HG03457 (cell line): ENCODE results near the gene CCDC188.
"Not testable (repeated sequence)": the region's sequence is repeated elsewhere in the genome, so short reads cannot be mapped to it uniquely, and the experiment has no call there.

Experiments
- ATAC-seq: cut with Tn5 transposase; IDR thresholded peaks from one replicate; pipeline ENCODE4 v1.9.1; 2021; ENCODE audit warnings: moderate number of reproducible peaks; ENCODE audit not compliant: unreplicated experiment

Gene CCDC188

DNA sequence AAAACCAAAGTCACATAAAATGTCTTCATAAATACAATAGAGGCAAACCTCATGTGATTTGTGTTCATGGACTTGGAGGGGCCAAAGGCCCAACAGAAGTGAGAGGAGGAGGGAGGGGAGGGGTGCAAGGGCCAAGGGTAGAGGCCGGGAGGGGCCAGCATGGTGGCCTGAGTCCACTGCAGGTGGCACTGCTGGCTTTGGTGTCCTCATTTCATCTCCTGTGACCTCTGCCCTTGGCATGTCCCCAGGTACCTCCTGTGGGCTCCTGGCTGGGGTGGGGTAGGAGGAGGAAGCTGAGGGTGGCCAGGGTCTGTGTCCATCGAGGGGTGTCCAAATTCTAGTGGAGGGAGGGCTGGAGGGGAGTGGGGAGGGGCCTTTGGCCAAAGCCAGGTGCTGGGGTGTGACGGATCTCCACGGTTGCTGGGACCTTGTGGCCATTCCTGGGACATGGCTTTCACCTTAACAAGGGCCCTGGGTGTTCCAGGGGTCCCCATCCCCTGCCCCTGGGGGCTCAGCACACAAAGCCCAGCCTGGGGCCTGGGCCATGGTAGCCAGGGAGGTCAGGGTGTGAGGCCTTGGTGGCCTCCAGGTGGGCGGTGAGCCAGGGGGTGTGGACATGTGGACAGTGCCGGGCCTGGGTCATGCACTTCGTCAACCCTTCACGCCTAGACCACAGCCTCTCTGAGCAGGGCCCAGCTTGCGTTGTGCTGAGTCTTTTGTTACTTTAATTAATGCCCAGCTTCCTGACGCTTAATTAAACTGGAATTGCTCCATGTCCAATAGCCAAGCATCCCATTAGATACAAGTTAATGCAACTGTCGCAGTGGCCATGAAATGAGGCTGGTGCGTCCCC, 20.7 kb upstream of the CCDC188 start:
- ATAC-seq, result no peak

DNA sequence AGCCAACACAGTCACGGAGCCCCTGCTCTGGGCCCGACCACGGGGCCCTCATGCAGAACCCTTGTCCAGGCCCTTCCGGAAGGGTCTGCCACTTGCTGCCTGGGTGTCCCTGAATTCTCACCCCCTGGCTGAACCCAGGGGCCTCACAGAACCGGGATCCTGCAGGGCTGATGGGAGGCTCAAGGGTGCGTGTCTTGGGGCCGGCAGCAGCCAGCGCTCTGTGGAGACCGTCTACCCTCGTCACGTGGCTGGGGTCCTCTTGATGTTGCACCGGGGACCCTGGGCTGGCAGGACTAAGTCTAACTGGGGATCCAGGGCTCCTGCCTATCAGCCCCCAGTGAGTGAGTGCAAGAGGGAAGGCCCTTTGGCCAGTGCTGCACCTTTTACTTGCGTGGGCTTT, 19.3 kb upstream of the CCDC188 start:
- ATAC-seq, result no peak

DNA sequence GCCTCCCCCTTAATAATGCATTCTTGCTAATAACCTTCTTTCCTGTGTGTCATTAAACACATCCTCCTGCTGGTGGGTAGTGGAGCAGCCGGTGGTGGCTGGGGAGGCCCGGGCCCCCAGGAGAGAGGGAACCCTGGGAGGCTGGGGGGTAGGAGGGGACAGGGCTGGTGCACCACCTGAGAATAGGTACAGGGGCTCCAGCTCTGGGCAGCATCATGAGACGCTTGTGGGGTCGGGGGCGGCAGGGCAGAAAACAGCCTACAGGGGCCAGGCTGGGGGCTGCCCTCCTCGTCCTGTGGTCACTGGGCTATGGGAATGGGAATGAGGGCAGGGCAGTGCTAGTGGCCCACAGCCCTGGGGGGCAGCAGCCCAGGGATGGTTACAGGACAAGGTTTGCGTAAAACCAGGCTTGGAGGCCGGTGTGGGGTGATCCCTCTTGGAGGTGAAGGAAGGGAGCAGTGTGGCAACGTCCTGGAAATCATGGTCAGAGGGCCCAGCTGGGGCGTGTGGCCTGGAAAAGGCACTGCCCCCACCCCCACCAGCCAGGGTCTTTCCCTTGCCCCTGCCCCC, 18.5 kb upstream of the CCDC188 start:
- ATAC-seq, result no peak

DNA sequence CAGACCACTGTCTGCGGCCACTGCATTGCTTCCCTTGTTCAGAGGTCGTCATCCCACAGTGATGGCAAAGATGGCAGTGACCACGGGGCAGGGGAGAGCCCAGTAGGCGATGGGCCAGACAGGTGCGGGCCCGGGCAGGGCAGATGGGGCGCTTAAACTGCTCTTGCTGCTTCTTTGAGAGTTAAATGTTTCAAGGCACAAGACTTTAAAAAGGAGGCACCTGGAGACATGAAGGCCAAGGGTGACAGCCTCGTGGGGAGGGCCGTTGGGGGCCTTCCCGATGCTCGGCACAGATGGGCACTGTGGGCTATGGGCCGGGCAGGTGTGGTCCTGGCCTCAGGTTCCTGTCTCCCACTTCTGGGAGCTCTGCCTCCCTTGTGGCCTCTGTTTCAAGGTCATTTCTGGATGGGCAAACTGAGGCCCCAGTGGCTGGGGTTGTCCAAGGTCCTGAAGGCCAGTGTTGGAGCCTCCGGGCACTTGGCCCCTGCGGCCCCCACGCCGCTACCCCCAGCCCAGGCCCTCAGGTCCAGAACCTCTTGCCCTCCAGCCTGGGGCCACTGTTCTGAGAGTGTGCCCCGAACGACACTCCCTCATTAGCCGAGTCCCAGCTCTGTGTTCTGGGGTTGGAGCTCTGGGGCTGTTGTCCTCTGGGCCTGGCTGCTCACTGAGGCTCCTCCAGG, 16.9 kb upstream of the CCDC188 start:
- ATAC-seq, result no peak

DNA sequence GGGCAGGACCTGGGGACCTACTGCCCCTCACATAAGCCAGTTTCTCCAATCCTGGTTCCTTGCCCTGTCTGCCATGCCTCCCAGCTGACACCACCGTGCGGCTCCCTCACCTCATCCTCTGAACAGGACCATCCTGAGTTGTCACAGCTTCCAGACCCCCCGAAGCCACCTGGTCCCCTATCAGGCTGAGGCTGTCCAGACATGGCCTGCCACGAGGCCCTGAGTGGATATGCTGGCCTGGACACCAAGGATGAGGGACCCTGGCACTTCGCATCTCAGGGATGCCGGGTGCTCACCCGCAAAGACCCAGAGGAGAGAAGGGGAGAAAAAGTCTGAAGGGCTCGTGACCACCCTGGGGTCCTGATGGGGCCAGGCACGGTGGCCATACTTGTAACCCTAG, 15.8 kb upstream of the CCDC188 start:
- ATAC-seq, result no peak

GRCh38 chr22:20165913-20166312, 15.1 kb upstream of the CCDC188 start:
- no peak for ATAC-seq

- ATAC-seq, result no peak
These were observed 14.6 kb upstream of the CCDC188 start for GRCh38 chr22:20165421-20165820.

GRCh38 chr22:20164863-20165262, 14.0 kb upstream of the CCDC188 start:
- no peak for ATAC-seq

DNA sequence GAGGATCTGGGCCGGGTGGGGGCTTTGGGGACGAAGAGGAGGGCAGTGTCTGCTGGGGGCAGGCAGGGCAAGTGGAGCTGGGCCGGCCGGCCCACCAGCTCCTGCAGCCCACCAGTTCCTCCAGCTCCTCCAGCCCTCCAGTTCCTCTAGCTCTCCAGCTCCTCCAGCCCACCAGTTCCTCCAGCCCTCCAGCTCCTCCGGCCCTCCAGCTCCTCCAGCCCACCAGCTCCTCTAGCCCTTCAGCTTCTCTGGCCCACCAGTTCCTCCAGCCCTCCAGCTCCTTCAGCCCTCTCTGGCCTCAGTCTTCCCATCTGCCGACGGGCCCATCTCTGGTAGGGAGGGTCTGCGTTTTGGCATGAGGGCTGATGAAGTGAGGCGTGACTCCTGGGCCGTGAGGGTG, 9.2 kb upstream of the CCDC188 start:
- no peak for ATAC-seq

DNA sequence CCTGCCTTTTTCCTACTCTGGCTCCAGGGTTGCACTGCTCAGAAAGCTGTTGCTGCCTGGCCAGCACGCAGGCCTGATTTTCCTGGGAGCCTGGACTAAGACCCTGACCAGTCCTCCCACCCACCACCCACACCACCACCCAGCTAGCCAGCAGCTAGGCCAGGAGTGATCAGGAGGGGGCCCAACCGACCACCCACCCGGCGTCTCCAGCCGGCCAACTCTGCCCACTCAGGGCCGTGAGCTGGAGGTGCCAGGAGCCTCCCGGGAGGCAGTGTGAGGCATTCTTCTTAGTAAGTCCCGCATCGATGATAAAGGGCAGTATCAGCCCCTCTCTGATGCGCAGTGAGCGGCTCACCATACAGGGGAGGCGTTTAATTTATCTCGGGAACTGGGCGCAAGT, 8.7 kb upstream of the CCDC188 start:
- not testable (repeated sequence) for ATAC-seq

GRCh38 chr22:20159076-20159475, 8.2 kb upstream of the CCDC188 start:
- ATAC-seq, result no peak

DNA sequence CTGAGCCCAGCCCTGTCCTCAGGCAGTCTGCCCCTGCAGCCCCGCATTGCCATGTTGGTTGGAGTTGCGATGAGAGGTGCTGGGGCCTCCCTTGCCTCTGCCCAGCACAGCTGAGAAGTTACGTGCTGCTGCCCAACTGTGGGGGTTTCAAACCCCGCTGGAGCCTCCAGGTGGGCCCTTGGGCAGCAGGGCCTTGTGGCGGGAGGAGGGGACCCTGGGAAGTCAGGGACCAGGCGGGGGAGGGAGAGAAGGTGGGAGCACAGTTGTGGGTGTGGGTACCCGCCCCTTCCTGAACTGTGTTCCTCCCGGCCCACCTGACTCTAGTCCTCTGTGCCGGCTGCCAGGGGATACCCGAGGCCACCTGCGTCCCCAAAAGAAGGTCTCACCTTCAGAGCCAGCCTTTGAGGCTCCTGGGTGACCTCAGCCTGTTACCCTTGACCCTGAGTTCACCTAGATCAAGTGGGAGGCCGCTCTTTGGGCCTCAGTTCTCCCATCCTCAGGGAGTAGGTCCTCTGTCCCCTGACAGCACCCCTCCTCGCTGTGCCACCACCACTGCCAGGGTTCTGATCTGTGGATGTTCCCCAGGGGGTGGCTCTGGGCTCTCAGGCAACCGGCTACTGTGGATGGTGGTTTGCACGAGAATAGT, 7.7 kb upstream of the CCDC188 start:
- no peak for ATAC-seq

GRCh38 chr22:20157430-20158183, 6.8 kb upstream of the CCDC188 start:
- no peak for ATAC-seq

- no peak for ATAC-seq
These were observed 6.0 kb upstream of the CCDC188 start for GRCh38 chr22:20156611-20157429.

- ATAC-seq, result no peak
These were observed 5.2 kb upstream of the CCDC188 start for GRCh38 chr22:20156042-20156389.

DNA sequence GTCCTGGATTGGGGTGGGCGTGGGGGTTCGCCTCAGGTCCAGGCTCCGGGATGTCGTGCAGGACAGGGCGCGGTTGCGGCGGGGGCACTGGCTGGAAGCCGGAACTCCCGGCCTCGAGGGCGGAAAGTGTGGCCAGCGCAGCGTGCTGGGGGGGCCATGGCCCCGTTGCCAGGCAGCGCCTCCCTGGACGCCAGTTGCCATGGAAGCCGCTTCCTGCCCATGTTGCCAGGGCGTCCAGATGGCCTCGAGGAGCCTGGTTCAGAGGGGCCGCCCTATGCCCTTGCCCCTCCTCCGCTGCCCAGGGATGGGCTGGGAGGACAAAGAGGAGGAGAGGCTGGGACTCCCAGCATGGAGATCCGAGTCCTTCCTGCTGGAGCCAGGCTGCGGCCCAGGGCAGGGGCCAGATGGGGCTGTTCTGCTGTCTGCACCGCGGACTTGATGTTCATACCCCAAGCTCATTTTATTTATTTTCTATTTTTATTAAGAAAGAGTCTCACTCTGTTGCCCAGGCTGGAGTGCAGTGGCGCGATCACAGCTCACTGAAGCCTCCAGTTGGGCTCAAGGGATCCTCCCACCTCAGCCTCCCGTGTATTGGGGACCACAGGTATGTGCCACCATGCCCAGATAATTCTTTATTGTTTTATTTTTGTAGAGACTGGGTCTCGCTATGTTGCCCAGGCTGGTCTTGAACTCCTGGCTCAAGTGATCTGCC, 4.6 kb upstream of the CCDC188 start:
- ATAC-seq, result no peak

- no peak for ATAC-seq
These were observed 3.8 kb upstream of the CCDC188 start for GRCh38 chr22:20154602-20155187.

DNA sequence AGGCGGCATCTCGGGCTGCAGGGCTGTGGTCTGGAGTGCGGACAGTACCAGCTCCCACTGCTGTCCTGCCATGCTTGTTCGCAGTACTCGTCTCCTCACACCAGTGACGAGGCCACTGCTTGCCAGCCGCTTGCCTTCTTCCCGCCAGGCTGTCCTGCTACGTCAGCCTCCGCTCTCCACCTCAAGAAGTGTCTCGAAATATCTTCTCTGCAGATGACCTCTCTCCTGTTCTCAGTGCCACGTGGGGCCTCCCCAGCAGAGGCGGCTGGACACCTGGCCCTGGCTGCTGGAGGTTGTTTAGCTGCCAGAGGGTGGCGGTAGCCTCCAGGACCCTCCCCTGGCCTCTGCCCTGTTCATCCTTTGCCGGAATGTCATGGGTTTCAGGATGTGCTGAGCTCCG, 3.1 kb upstream of the CCDC188 start:
- ATAC-seq, result no peak

- ATAC-seq, result no peak
These were observed 1.6 kb upstream of the CCDC188 start for GRCh38 chr22:20152464-20152890.
